Measurements from ENCODE around the gene RAB29.

RAB29 gene

GRCh38 chr1:205767248-205767647, 8.0 kb downstream of the RAB29 start:
- TF ChIP-seq CTCF (IDR thresholded peaks at IDR 0.05; ENCODE audit: low read depth, low read length): no peak
- DNase-seq: no peak
- peaks cover 9% of the 10 kb centered on the region for H3K36me3 ChIP-seq
- H3K4me3 ChIP-seq (ENCODE audit: low read depth, low read length): no peak overlapping the region
- no peaks in the 10 kb centered on the region for H3K9me3 ChIP-seq (ENCODE audit: severe bottlenecking)
- no peak overlapping the region for H3K27ac ChIP-seq
- no peaks in the 10 kb centered on the region for H3K27me3 ChIP-seq (ENCODE audit: insufficient read depth, low read depth, severe bottlenecking)

GRCh38 chr1:205766570-205766969, 8.7 kb downstream of the RAB29 start:
- TF ChIP-seq CTCF (IDR thresholded peaks at IDR 0.05; ENCODE audit: low read depth, low read length): no peak

GRCh38 chr1:205766038-205766437, 9.2 kb downstream of the RAB29 start:
- H3K9me3 ChIP-seq (ENCODE audit: severe bottlenecking): no peaks in the 10 kb centered on the region
- no peak for DNase-seq
- peaks cover 9% of the 10 kb centered on the region for H3K36me3 ChIP-seq
- TF ChIP-seq CTCF (IDR thresholded peaks at IDR 0.05; ENCODE audit: low read depth, low read length): no peak
- no peaks in the 10 kb centered on the region for H3K27me3 ChIP-seq (ENCODE audit: insufficient read depth, low read depth, severe bottlenecking)
- no peak overlapping the region for H3K27ac ChIP-seq
- H3K4me3 ChIP-seq (ENCODE audit: low read depth, low read length): no peak overlapping the region

More at GRCh38 chr1:205766570-205766969, 8.7 kb downstream of the RAB29 start:
- H3K36me3 ChIP-seq: peaks cover 9% of the 10 kb centered on the region
- no peaks in the 10 kb centered on the region for H3K27me3 ChIP-seq (ENCODE audit: insufficient read depth, low read depth, severe bottlenecking)
- H3K4me3 ChIP-seq (ENCODE audit: low read depth, low read length): no peak overlapping the region
- DNase-seq: no peak
- no peak overlapping the region for H3K27ac ChIP-seq
- H3K9me3 ChIP-seq (ENCODE audit: severe bottlenecking): no peaks in the 10 kb centered on the region

- no peak for DNase-seq
- TF ChIP-seq CTCF (IDR thresholded peaks at IDR 0.05; ENCODE audit: low read depth, low read length): no peak
- Histone ChIP-seq H3K27me3 (ENCODE audit: insufficient read depth, low read depth, severe bottlenecking) (no peaks in the 10 kb centered on the region), H3K27ac (no peak overlapping the region), H3K4me3 (ENCODE audit: low read depth, low read length) (no peak overlapping the region), H3K9me3 (ENCODE audit: severe bottlenecking) (peaks cover 2% of the 10 kb centered on the region), H3K36me3 (peaks cover under 1% of the 10 kb centered on the region)
Measured at GRCh38 chr1:205764578-205764977, 10.7 kb downstream of the RAB29 start.

- TF ChIP-seq CTCF (IDR thresholded peaks at IDR 0.05; ENCODE audit: low read depth, low read length): no peak
- no peak overlapping the region for H3K4me3 ChIP-seq (ENCODE audit: low read depth, low read length)
- no peaks in the 10 kb centered on the region for H3K36me3 ChIP-seq
- no peak overlapping the region for H3K27ac ChIP-seq
- DNase-seq: no peak
- H3K27me3 ChIP-seq (ENCODE audit: insufficient read depth, low read depth, severe bottlenecking): no peaks in the 10 kb centered on the region
- H3K9me3 ChIP-seq (ENCODE audit: severe bottlenecking): peaks cover 2% of the 10 kb centered on the region
Measured at GRCh38 chr1:205763980-205764379, 11.3 kb downstream of the RAB29 start.

- H3K4me3 ChIP-seq (ENCODE audit: low read depth, low read length): no peak overlapping the region
- DNase-seq: no peak
- TF ChIP-seq CTCF (IDR thresholded peaks at IDR 0.05; ENCODE audit: low read depth, low read length): no peak
Measured at GRCh38 chr1:205760606-205761005, 14.7 kb downstream of the RAB29 start.

More at GRCh38 chr1:205760606-205761005, 14.7 kb downstream of the RAB29 start:
- Histone ChIP-seq H3K36me3 (no peaks in the 10 kb centered on the region), H3K9me3 (ENCODE audit: severe bottlenecking) (peaks cover 2% of the 10 kb centered on the region), H3K27ac (no peak overlapping the region), H3K27me3 (ENCODE audit: insufficient read depth, low read depth, severe bottlenecking) (no peaks in the 10 kb centered on the region)

Measured in WERI-Rb-1 (cell line).